Measurements from ENCODE around the gene TRIM6. TPM values are rescaled to one million over a fixed set of nuclear protein-coding genes. Genes with fewer than 3 reads are reported as not detected.
A peak's percentile ranks its signal among the peaks of the same experiment; 100 is the strongest.

The TRIM6 gene
- total and polyA plus RNA-seq, 4 experiments from 2014 or later, result not detected

DNA sequence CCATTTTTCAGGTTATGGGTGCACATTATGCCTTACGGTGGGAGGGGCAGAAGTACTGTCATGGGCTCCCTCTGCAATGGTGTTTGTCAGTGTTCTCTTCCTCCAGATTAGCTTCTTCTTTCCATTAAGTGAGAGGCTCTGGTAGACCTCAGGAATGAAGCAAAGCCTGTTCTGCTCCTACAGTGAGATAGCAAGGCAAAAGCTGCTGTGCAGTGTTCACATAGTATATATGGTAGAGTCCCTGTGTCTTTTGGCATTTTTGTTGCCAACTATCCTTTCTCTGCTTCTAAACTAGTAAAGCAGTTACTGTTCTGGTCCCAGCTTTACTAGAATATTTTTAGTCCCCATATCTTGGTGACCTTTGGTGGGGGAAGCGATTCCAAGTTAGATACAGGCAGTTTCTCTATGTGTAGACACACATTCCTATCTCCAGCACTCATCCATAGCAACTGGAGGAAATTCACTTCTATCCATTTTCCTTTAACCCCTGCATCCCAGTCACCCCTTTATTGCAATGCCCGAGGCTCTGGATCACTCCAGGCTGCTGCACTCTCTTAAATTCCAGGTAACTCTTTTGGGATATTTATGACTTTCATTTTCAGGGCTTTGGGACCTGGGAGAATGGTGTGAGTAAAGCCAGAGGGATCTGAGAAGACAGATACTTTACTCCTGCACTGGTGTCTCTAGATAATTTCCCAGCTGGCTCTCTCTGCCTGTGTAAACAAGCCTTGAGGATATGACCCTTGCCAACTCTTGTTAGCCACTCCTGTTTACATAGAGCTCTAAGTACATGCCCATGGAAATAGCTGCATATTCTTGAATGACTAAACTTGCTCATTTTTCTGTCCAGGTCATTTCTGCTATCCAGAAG is 24.4 kb downstream of the TRIM6 start:
- no peak overlapping the region for H3K27ac ChIP-seq (ENCODE audit: low read depth, low read length)
- no peak overlapping the region for H3K4me3 Mint-ChIP-seq
- H3K9me3 Mint-ChIP-seq, result no peaks in the 10 kb centered on the region
- H3K27me3 ChIP-seq (ENCODE audit: insufficient read depth, low read length), result no peaks in the 10 kb centered on the region
- POLR2A ChIA-PET (ENCODE audit: partially characterized antibody), result interaction anchor here (2.2 kb wide), 1 partner anchor 64 kb away, joined by 4 read pairs; the partner anchor contains the start of gene TRIM5
- no peaks in the 10 kb centered on the region for H3K36me3 ChIP-seq (ENCODE audit: insufficient read depth, low read length)
- intact Hi-C loops (cut with micrococcal nuclease), result no loop called here
- H3K36me3 Mint-ChIP-seq, result peaks cover 0 to 8% of the 10 kb centered on the region in 2 donors
- no peaks in the 10 kb centered on the region for H3K9me3 ChIP-seq (ENCODE audit: control insufficient read depth in 1 of 2, low read length in 2 of 2)
- H3K4me3 ChIP-seq (ENCODE audit: low read length in 2 of 2), result no peak overlapping the region
- peak overlapping the region in 1 of 7 donors; percentile 36 for H3K27ac Mint-ChIP-seq
- no peak for DNase-seq
- CTCF ChIA-PET (ENCODE audit: partially characterized antibody), result interaction anchor here (1.1 to 1.2 kb wide), 2 partner anchors 64 to 70 kb away, joined by 3 to 5 read pairs; partner anchors contain the start of gene TRIM5
- peaks cover 17 to 25% (median 21%) of the 10 kb centered on the region in 4 donors for H3K4me1 Mint-ChIP-seq
- H3K27me3 Mint-ChIP-seq, result no peaks in the 10 kb centered on the region
- H3K4me1 ChIP-seq (ENCODE audit: insufficient read depth, low read length), result peaks cover 18% of the 10 kb centered on the region

- Histone ChIP-seq H3K4me1 (ENCODE audit: insufficient read depth, low read length) (peaks cover 24% of the 10 kb centered on the region), H3K27ac (ENCODE audit: low read depth, low read length) (no peak overlapping the region), H3K27me3 (ENCODE audit: insufficient read depth, low read length) (no peaks in the 10 kb centered on the region), H3K4me3 (ENCODE audit: low read length in 2 of 2) (no peak overlapping the region), H3K9me3 (ENCODE audit: control insufficient read depth in 1 of 2, low read length in 2 of 2) (no peaks in the 10 kb centered on the region), H3K36me3 (ENCODE audit: insufficient read depth, low read length) (no peaks in the 10 kb centered on the region)
- ChIA-PET POLR2A (ENCODE audit: partially characterized antibody) (interaction anchor here (2.2 kb wide), 1 partner anchor 63 kb away, joined by 4 read pairs; the partner anchor contains the start of gene TRIM5), CTCF (ENCODE audit: partially characterized antibody) (interaction anchor here (1.1 kb wide), 1 partner anchor 69 kb away, joined by 5 read pairs; no protein-coding TSS in a partner anchor)
- intact Hi-C loops (cut with micrococcal nuclease), result no loop called here
- Mint-ChIP-seq H3K36me3 (peaks cover 0 to 8% of the 10 kb centered on the region in 2 donors), H3K4me1 (peaks cover 18 to 32% (median 27%) of the 10 kb centered on the region in 4 donors), H3K27me3 (no peaks in the 10 kb centered on the region), H3K27ac (no peak overlapping the region), H3K4me3 (no peak overlapping the region), H3K9me3 (no peaks in the 10 kb centered on the region)
- DNase-seq, result no peak
Observed at GRCh38 chr11:5621580-5621979, 25.1 kb downstream of the TRIM6 start.

- CTCF ChIA-PET (ENCODE audit: partially characterized antibody), result no interaction called here
- peaks cover 5 to 8% of the 10 kb centered on the region in 2 donors for H3K36me3 Mint-ChIP-seq
- H3K4me1 Mint-ChIP-seq, result peaks cover 29 to 44% (median 38%) of the 10 kb centered on the region in 4 donors
- peak overlapping the region in 4 of 8 donors; percentile 11 to 63 (median 40) for H3K4me3 Mint-ChIP-seq
- H3K9me3 Mint-ChIP-seq, result no peaks in the 10 kb centered on the region
- H3K27me3 ChIP-seq (ENCODE audit: insufficient read depth, low read length), result no peaks in the 10 kb centered on the region
- H3K27ac Mint-ChIP-seq, result peak overlapping the region in 1 of 7 donors; percentile 42
- H3K27ac ChIP-seq (ENCODE audit: low read depth, low read length), result no peak overlapping the region
- no peaks in the 10 kb centered on the region for H3K27me3 Mint-ChIP-seq
- POLR2A ChIA-PET (ENCODE audit: partially characterized antibody), result no interaction called here
- no peak for DNase-seq
- peaks cover 32% of the 10 kb centered on the region for H3K4me1 ChIP-seq (ENCODE audit: insufficient read depth, low read length)
- no peak overlapping the region for H3K4me3 ChIP-seq (ENCODE audit: low read length in 2 of 2)
- intact Hi-C loops (cut with micrococcal nuclease), result no loop called here
- H3K36me3 ChIP-seq (ENCODE audit: insufficient read depth, low read length), result no peaks in the 10 kb centered on the region
- H3K9me3 ChIP-seq (ENCODE audit: control insufficient read depth in 1 of 2, low read length in 2 of 2), result no peaks in the 10 kb centered on the region
Observed at GRCh38 chr11:5622802-5623201, 26.4 kb downstream of the TRIM6 start.

DNA sequence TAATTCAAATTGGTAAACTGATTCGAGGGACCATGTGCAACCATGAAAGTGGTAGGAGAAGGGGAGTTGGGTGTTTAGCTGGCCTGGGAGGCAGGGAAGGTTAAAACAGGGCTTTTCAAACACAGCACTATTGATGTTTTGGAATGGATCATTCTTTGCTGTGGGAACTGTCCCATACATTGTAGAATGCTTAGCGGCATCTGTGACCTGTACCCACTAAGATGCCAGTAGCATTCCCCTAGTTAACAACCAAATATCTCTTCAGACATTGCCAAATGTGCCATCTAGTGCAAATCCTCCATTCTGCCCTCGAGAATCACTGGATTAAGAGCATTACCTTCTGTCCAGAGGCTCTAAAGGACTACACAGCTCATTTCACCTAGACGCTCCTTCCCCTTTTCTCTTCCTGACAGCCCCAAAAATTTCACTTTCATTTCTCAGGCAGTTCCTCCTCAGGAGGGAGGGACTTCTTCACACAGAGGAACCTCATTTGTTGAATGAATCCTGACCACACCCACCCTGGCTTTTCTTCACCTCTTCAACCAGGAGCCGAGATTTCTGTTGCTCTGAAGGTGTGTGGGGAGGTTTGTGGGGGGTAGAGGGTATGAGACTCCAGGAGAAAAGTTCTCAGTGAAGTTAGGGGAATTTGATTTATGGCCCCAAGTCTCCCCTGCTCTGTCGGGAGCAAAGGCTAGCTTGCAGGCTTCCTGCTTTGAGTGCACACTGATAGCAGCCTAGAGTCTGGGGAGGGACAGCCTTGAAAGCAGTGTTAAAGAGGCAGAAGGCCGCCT is 28.2 kb downstream of the TRIM6 start, which contains the start of gene TRIM34:
Gene TRIM34, plus strand, starts transcription at position 513 of the 791 bp plus-strand sequence. CDS start 7,331 bp downstream, outside the sequence.
- H3K27ac Mint-ChIP-seq, result peak within 1 kb of the TSS; percentile 68 to 99 (median 93)
- Histone ChIP-seq H3K4me1 (ENCODE audit: insufficient read depth, low read length) (peaks cover 32% of the 10 kb centered on the region), H3K4me3 (ENCODE audit: low read length in 2 of 2) (peak within 1 kb of the TSS; percentile 71 to 85), H3K27me3 (ENCODE audit: insufficient read depth, low read length) (no peaks in the 10 kb centered on the region), H3K9me3 (ENCODE audit: control insufficient read depth in 1 of 2, low read length in 2 of 2) (no peaks in the 10 kb centered on the region), H3K27ac (ENCODE audit: low read depth, low read length) (peak within 1 kb of the TSS; percentile 62), H3K36me3 (ENCODE audit: insufficient read depth, low read length) (no peaks in the 10 kb centered on the region)
- peaks cover 29 to 52% (median 38%) of the 10 kb centered on the region in 4 donors for H3K4me1 Mint-ChIP-seq
- ChIA-PET POLR2A (ENCODE audit: partially characterized antibody) (interaction anchor here (2.3 to 2.5 kb wide), 2 partner anchors 60 to 65 kb away, joined by 8 to 15 read pairs; partner anchors contain the start of genes TRIM22 and TRIM5), CTCF (ENCODE audit: partially characterized antibody) (interaction anchor here (1.2 to 1.4 kb wide), 2 partner anchors 59 to 87 kb away, joined by 3 read pairs; no protein-coding TSS in a partner anchor)
- peaks cover 8 to 14% of the 10 kb centered on the region in 2 donors for H3K36me3 Mint-ChIP-seq
- no peaks in the 10 kb centered on the region for H3K27me3 Mint-ChIP-seq
- H3K9me3 Mint-ChIP-seq, result no peaks in the 10 kb centered on the region
- peak; percentile 71 to 80 (median 74) for DNase-seq
- H3K4me3 Mint-ChIP-seq, result peak within 1 kb of the TSS; percentile 86 to 98 (median 94)
- intact Hi-C loops (cut with micrococcal nuclease), result loop anchor here (1.0 kb wide), 1 partner anchor 61 kb away; the partner anchor contains the start of gene TRIM5

DNA sequence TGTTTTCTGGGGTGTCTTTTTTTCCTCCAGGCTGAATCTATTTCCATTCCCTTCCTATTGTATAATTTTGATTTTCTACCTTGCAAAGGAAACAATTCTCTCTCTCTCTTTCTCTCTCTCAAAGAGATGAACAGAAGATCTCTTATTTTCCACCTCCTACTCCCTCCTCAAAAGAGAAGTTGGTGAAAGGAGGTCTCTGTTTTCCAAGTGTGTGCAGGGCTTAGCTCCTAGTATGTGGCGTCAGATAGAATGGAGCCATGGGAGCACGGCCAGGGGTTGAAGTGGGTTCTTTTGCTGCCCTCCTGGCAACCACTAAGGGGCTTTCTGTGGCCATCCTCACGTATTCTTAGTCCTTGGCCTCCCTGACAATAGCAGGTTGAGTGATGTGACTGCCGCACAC is 28.8 kb downstream of the TRIM6 start:
- peaks cover 32% of the 10 kb centered on the region for H3K4me1 ChIP-seq (ENCODE audit: insufficient read depth, low read length)
- H3K9me3 ChIP-seq (ENCODE audit: control insufficient read depth in 1 of 2, low read length in 2 of 2), result no peaks in the 10 kb centered on the region
- Mint-ChIP-seq H3K4me1 (peaks cover 31 to 52% (median 39%) of the 10 kb centered on the region in 4 donors), H3K9me3 (no peaks in the 10 kb centered on the region), H3K36me3 (peaks cover 8 to 16% of the 10 kb centered on the region in 2 donors), H3K27ac (peak overlapping the region; percentile 68 to 99 (median 92)), H3K4me3 (peak overlapping the region; percentile 86 to 98 (median 94)), H3K27me3 (no peaks in the 10 kb centered on the region)
- H3K4me3 ChIP-seq (ENCODE audit: low read length in 2 of 2), result peak overlapping the region; percentile 71 to 85
- DNase-seq, result no peak
- ChIA-PET POLR2A (ENCODE audit: partially characterized antibody) (interaction anchor here (2.3 to 2.5 kb wide), 2 partner anchors 59 to 64 kb away, joined by 8 to 15 read pairs; partner anchors contain the start of genes TRIM22 and TRIM5), CTCF (ENCODE audit: partially characterized antibody) (interaction anchor here (1.2 to 1.4 kb wide), 2 partner anchors 59 to 87 kb away, joined by 3 read pairs; no protein-coding TSS in a partner anchor)
- intact Hi-C loops (cut with micrococcal nuclease), result no loop called here
- no peaks in the 10 kb centered on the region for H3K36me3 ChIP-seq (ENCODE audit: insufficient read depth, low read length)
- H3K27me3 ChIP-seq (ENCODE audit: insufficient read depth, low read length), result no peaks in the 10 kb centered on the region
- peak overlapping the region; percentile 62 for H3K27ac ChIP-seq (ENCODE audit: low read depth, low read length)

- CTCF ChIA-PET (ENCODE audit: partially characterized antibody), result interaction anchor here (1.7 kb wide), 1 partner anchor 58 kb away, joined by 8 read pairs; the partner anchor contains the start of gene TRIM5
- no peak overlapping the region for H3K27ac ChIP-seq (ENCODE audit: low read depth, low read length)
Observed at GRCh38 chr11:5626196-5626595, 29.8 kb downstream of the TRIM6 start.

More at GRCh38 chr11:5626196-5626595, 29.8 kb downstream of the TRIM6 start:
- H3K9me3 Mint-ChIP-seq, result no peaks in the 10 kb centered on the region
- no peaks in the 10 kb centered on the region for H3K27me3 Mint-ChIP-seq
- H3K4me1 Mint-ChIP-seq, result peaks cover 33 to 56% (median 42%) of the 10 kb centered on the region in 4 donors
- Histone ChIP-seq H3K4me1 (ENCODE audit: insufficient read depth, low read length) (peaks cover 32% of the 10 kb centered on the region), H3K4me3 (ENCODE audit: low read length in 2 of 2) (no peak overlapping the region), H3K27me3 (ENCODE audit: insufficient read depth, low read length) (no peaks in the 10 kb centered on the region), H3K36me3 (ENCODE audit: insufficient read depth, low read length) (no peaks in the 10 kb centered on the region), H3K9me3 (ENCODE audit: control insufficient read depth in 1 of 2, low read length in 2 of 2) (no peaks in the 10 kb centered on the region)
- DNase-seq, result no peak
- H3K27ac Mint-ChIP-seq, result peak overlapping the region in 5 of 7 donors; percentile 68 to 99 (median 92)
- intact Hi-C loops (cut with micrococcal nuclease), result no loop called here
- peak overlapping the region; percentile 86 to 98 (median 94) for H3K4me3 Mint-ChIP-seq
- POLR2A ChIA-PET (ENCODE audit: partially characterized antibody), result no interaction called here
- H3K36me3 Mint-ChIP-seq, result peaks cover 9 to 20% of the 10 kb centered on the region in 2 donors

Measured in CD4-positive, alpha-beta memory T cell (primary cell).